HCT116 (cell line): Measurements from ENCODE around the gene EFCAB12. TPM values are rescaled to one million over a fixed set of nuclear protein-coding genes. Genes with fewer than 3 reads are reported as not detected.

ENCODE experiments used
- ATAC-seq: fragments of 200-7000 bp; cut with Tn5 transposase; 2 replicates; pipeline ENCODE4 v1.9.1; 2020; ENCODE audit warnings: mild to moderate bottlenecking, moderate library complexity
- BruUV-seq: library from RNA; stranded (reverse); fragments of 400-500 nt; replicated peaks from 2 replicates; lab custom pipeline; 2021; lab: Mats Ljungman, UMichigan
- CTCF ChIA-PET: fragments of 300-600 bp; sonication (Branson Sonifier 250); formaldehyde crosslinking; loops from one replicate; lab custom pipeline; 2021; ENCODE audit warnings: antibody characterized with exemption; lab: Charles Lee
- POLR2A ChIA-PET: fragments of 300-600, 350-600 bp; sonication (Branson Sonifier 250); formaldehyde crosslinking; loops from one replicate; lab custom pipeline; 2021; ENCODE audit warnings: antibody characterized with exemption; lab: Charles Lee
- RAD21 ChIA-PET, 2 experiments: fragments of 300-600 bp; sonication (Branson Sonifier 250); formaldehyde crosslinking; loops; one replicate each; lab custom pipeline; 2023; ENCODE audit warnings: low total read pairs in 2 of 2; ENCODE audit not compliant: uncharacterized antibody in 2 of 2, unreplicated experiment in 2 of 2, low non-redundant PET in 1 of 2; lab: Charles Lee
- DNase-seq: peaks from one replicate; pipeline ENCODE4 v3.0.0-alpha.2; 2010; ENCODE audit warnings: low read depth, low spot score
- H2AFZ ChIP-seq: fragments of 200-600 bp; shearing (Covaris generic), sonication (generic); 2 replicates; pipeline ENCODE4 v1.6.1; 2017; ENCODE audit warnings: low read depth, mixed run types, mixed read lengths, antibody characterized with exemption, low read length; ENCODE audit not compliant: poor library complexity, severe bottlenecking
- H3K27ac ChIP-seq: 2 replicates; pipeline ENCODE4 v1.5.1; 2012; ENCODE audit warnings: low read depth, low read length
- H3K27me3 ChIP-seq: fragments of 200-600 bp; sonication (generic); 2 replicates; pipeline ENCODE4 v1.6.1; 2016; ENCODE audit warnings: mixed run types, low read length, mixed read lengths; ENCODE audit not compliant: insufficient read depth
- H3K36me3 ChIP-seq, 2 experiments: fragments of 200-500 bp in 1 of 2; fragments of 200-600 bp in 1 of 2; sonication (Bioruptor generic) in 1 of 2; sonication (generic) in 1 of 2; 2 replicates each; pipeline versions ENCODE4 v1.5.1 to v1.6.1; 2014 to 2016; ENCODE audit warnings: low read length in 2 of 2, inconsistent platforms in 1 of 2, mixed read lengths in 1 of 2, mixed run types in 1 of 2; ENCODE audit not compliant: insufficient read depth in 2 of 2, control insufficient read depth in 1 of 2
- H3K4me1 ChIP-seq, 2 experiments: fragments of 200-600 bp in 1 of 2; sonication (generic) in 1 of 2; 2 replicates each; pipeline versions ENCODE4 v1.5.1 to v1.6.1; 2012 to 2017; ENCODE audit warnings: low read length in 2 of 2, inconsistent platforms in 1 of 2, mild to moderate bottlenecking in 1 of 2, mixed read lengths in 1 of 2, mixed run types in 1 of 2, moderate library complexity in 1 of 2; ENCODE audit not compliant: insufficient read depth in 2 of 2, control insufficient read depth in 1 of 2
- H3K4me2 ChIP-seq: fragments of 200-600 bp; sonication (generic); 2 replicates; pipeline ENCODE4 v1.6.1; 2017; ENCODE audit warnings: mixed run types, low read length, mixed read lengths
- H3K4me3 ChIP-seq, 2 experiments: fragments of 200-600 bp in 1 of 2; sonication (generic) in 1 of 2; replicated peaks in 1 of 2; 2 replicates each; pipeline ENCODE4 v1.5.1; 2011 to 2016; ENCODE audit warnings: low read length in 2 of 2, control low read depth in 1 of 2, low read depth in 1 of 2, mild to moderate bottlenecking in 1 of 2, mixed read lengths in 1 of 2, mixed run types in 1 of 2
- H3K79me2 ChIP-seq: fragments of 200-600 bp; sonication (generic); 2 replicates; pipeline ENCODE4 v1.6.1; 2017; ENCODE audit warnings: mild to moderate bottlenecking, mixed run types, low read length, moderate library complexity, mixed read lengths; ENCODE audit not compliant: insufficient read depth
- H3K9ac ChIP-seq: fragments of 200-600 bp; sonication (generic); 2 replicates; pipeline ENCODE4 v1.6.1; 2016; ENCODE audit warnings: low read length, mixed read lengths
- H3K9me2 ChIP-seq: fragments of 200-600 bp; sonication (generic), shearing (Covaris generic); 2 replicates; pipeline ENCODE4 v1.6.1; 2017; ENCODE audit warnings: mixed run types, mild to moderate bottlenecking, moderate library complexity; ENCODE audit not compliant: insufficient read depth
- H3K9me3 ChIP-seq, 2 experiments: fragments of 200-500 bp in 1 of 2; fragments of 200-600 bp in 1 of 2; sonication (Bioruptor generic) in 1 of 2; sonication (generic) in 1 of 2; 2 replicates each; pipeline ENCODE4 v1.6.1; 2014 to 2017; ENCODE audit warnings: low read length in 2 of 2, mixed read lengths in 2 of 2, inconsistent platforms in 1 of 2, low read depth in 1 of 2, mild to moderate bottlenecking in 1 of 2, mixed run types in 1 of 2, moderate library complexity in 1 of 2; ENCODE audit not compliant: control insufficient read depth in 1 of 2, insufficient read depth in 1 of 2
- H4K20me1 ChIP-seq: fragments of 200-600 bp; sonication (generic), shearing (Covaris generic); 2 replicates; pipeline ENCODE4 v1.6.1; 2017; ENCODE audit warnings: mixed run types, mild to moderate bottlenecking, moderate library complexity; ENCODE audit not compliant: insufficient read depth
- CEBPB ChIP-seq: IDR thresholded peaks from 2 replicates; pipeline ENCODE4 v1.6.1; 2012; ENCODE audit warnings: low read depth
- EGR1 ChIP-seq: IDR thresholded peaks from 2 replicates; pipeline ENCODE4 v1.6.1; 2012; ENCODE audit warnings: low read depth
- JUND ChIP-seq: IDR thresholded peaks from 2 replicates; pipeline ENCODE4 v1.6.1; 2012
- POLR2A ChIP-seq: IDR thresholded peaks from 2 replicates; pipeline ENCODE4 v1.7.0; 2011; ENCODE audit warnings: borderline replicate concordance; ENCODE audit not compliant: insufficient read depth, insufficient read length; ENCODE audit errors: extremely low read depth
- POLR2AphosphoS5 ChIP-seq: IDR thresholded peaks from 2 replicates; pipeline ENCODE4 v1.6.1; 2011; ENCODE audit warnings: mild to moderate bottlenecking, low read depth, low read length, moderate library complexity
- REST ChIP-seq: IDR thresholded peaks from 2 replicates; pipeline ENCODE4 v1.6.1; 2012; ENCODE audit warnings: low read depth
- SIN3A ChIP-seq: IDR thresholded peaks from 2 replicates; pipeline ENCODE4 v1.6.1; 2012; ENCODE audit warnings: low read depth
- SP1 ChIP-seq: IDR thresholded peaks from 2 replicates; pipeline ENCODE4 v1.6.1; 2012; ENCODE audit warnings: low read depth
- TCF7L2 ChIP-seq: IDR thresholded peaks from 2 replicates; pipeline ENCODE4 v1.7.0; 2011; ENCODE audit warnings: borderline replicate concordance, inconsistent platforms; ENCODE audit not compliant: insufficient read depth, insufficient read length; ENCODE audit errors: extremely low read depth
- YY1 ChIP-seq: IDR thresholded peaks from 2 replicates; pipeline ENCODE4 v1.6.1; 2011; ENCODE audit warnings: low read length, low read depth, moderate library complexity, mild to moderate bottlenecking; ENCODE audit not compliant: insufficient replicate concordance; ENCODE audit errors: extremely low read depth
- ZBTB33 ChIP-seq: IDR thresholded peaks from 2 replicates; pipeline ENCODE4 v1.6.1; 2011; ENCODE audit warnings: mild to moderate bottlenecking, low read length, moderate library complexity; ENCODE audit not compliant: insufficient replicate concordance; ENCODE audit errors: extremely low read depth
- ZFX ChIP-seq: fragments of 450-650 bp; IDR thresholded peaks from 2 replicates; pipeline ENCODE4 v1.6.1; 2017
- ZNF274 ChIP-seq: fragments of 200-500 bp; sonication (Bioruptor generic); IDR thresholded peaks from 2 replicates; pipeline ENCODE4 v1.6.1; 2014; ENCODE audit warnings: mild to moderate bottlenecking, low read depth, low read length, inconsistent platforms
- intact Hi-C: fragments of 100-400 bp; cut with micrococcal nuclease; formaldehyde crosslinking; loops from 2 replicates; pipeline ENCODE4 v1.10.0; 2022
- total RNA-seq: library from RNA; stranded (reverse); gene quantifications from one replicate; pipeline ENCODE4 v1.2.1, GENCODE V29; 2021; ENCODE audit not compliant: unreplicated experiment
- TF ChIP-seq, protein P1 (sequence below): IDR thresholded peaks from 2 replicates; pipeline ENCODE4 v1.6.1; 2012
- TF ChIP-seq, protein P2 (sequence below), 3 experiments: fragments of 200-600 bp in 1 of 3; sonication (generic) in 1 of 3; IDR thresholded peaks in 2 of 3; conservative IDR thresholded peaks in 1 of 3; 2 replicates each; pipeline ENCODE4 v1.5.1; 2012 to 2017; ENCODE audit warnings: low read depth in 2 of 3, low read length in 2 of 3, antibody characterized with exemption in 1 of 3, borderline replicate concordance in 1 of 3, control low read depth in 1 of 3, mild to moderate bottlenecking in 1 of 3, mixed read lengths in 1 of 3, mixed run types in 1 of 3, moderate library complexity in 1 of 3; ENCODE audit not compliant: insufficient read depth in 1 of 3

The EFCAB12 gene
- total RNA-seq, 1 experiment from 2014 or later = 0.42 TPM

- no peak for TF ChIP-seq ZNF274
- no peak for TF ChIP-seq JUND
Measured at GRCh38 chr3:129440618-129441190, 12.3 kb upstream of the EFCAB12 start (continued).

GRCh38 chr3:129439817-129440617 is 11.6 kb upstream of the EFCAB12 start, which contains the start of the genes IFT122 and MBD4:
Gene IFT122 (plus strand): TSS chr3:129440224. CDS start chr3:129440331, 107 bp downstream.
Gene MBD4 (minus strand): TSS chr3:129439948. CDS start chr3:129439833, 115 bp downstream.
- no TSS peak for BruUV-seq
- peaks cover 9 to 18% of the 10 kb centered on the region in 2 experiments; a peak in 3 of 4 replicates for H3K4me1 ChIP-seq
- H3K27ac ChIP-seq = peak within 1 kb of the TSS; percentile 85
- H3K9ac ChIP-seq = peak within 1 kb of the TSS; percentile 93
- H3K9me3 ChIP-seq = no peaks in the 10 kb centered on the region
- H3K4me2 ChIP-seq = peak within 1 kb of the TSS; percentile 87
- DNase-seq (peak; percentile 98), ATAC-seq (peak; percentile 93)
- RAD21 ChIA-PET = no interaction called here
- H3K36me3 ChIP-seq = peaks cover 20 to 21% of the 10 kb centered on the region in 2 experiments
- no peaks in the 10 kb centered on the region for H4K20me1 ChIP-seq
- peaks cover 39% of the 10 kb centered on the region for H3K79me2 ChIP-seq
- TF ChIP-seq ZBTB33 (no peak), CEBPB (peak; percentile 97), SP1 (peak; percentile 88), SIN3A (peak; percentile 90), POLR2AphosphoS5 (peak; percentile 69), EGR1 (peak; percentile 99), YY1 (peak; percentile 90), ZFX (peak; percentile 34; the same call in 1 of the 2 replicates), REST (no peak), ZNF274 (no peak), POLR2A (peak; percentile 62), TCF7L2 (no peak)
- TF ChIP-seq, protein P1, sequence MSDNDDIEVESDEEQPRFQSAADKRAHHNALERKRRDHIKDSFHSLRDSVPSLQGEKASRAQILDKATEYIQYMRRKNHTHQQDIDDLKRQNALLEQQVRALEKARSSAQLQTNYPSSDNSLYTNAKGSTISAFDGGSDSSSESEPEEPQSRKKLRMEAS = peak; percentile 18; the same call in 1 of the 2 replicates
- TF ChIP-seq, protein P2, sequence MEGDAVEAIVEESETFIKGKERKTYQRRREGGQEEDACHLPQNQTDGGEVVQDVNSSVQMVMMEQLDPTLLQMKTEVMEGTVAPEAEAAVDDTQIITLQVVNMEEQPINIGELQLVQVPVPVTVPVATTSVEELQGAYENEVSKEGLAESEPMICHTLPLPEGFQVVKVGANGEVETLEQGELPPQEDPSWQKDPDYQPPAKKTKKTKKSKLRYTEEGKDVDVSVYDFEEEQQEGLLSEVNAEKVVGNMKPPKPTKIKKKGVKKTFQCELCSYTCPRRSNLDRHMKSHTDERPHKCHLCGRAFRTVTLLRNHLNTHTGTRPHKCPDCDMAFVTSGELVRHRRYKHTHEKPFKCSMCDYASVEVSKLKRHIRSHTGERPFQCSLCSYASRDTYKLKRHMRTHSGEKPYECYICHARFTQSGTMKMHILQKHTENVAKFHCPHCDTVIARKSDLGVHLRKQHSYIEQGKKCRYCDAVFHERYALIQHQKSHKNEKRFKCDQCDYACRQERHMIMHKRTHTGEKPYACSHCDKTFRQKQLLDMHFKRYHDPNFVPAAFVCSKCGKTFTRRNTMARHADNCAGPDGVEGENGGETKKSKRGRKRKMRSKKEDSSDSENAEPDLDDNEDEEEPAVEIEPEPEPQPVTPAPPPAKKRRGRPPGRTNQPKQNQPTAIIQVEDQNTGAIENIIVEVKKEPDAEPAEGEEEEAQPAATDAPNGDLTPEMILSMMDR (IDR thresholded peaks at IDR 0.05 in 2 of 3, conservative IDR thresholded peaks at IDR 0.05 in 1 of 3; ENCODE audit: borderline replicate concordance in 1 of 3, insufficient read depth in 1 of 3, low read depth in 2 of 3, low read length in 2 of 3) = no peak
- peak within 1 kb of the TSS; percentile 92 for H2AFZ ChIP-seq
- POLR2A ChIA-PET = interaction anchor here (0.8 to 1.9 kb wide), 6 partner anchors 9 to 187 kb away, joined by 3 to 8 read pairs (median 4); a partner anchor contains a TSS
- H3K9me2 ChIP-seq = no peaks in the 10 kb centered on the region
- H3K27me3 ChIP-seq = no peaks in the 10 kb centered on the region
- intact Hi-C loops = no loop called here
- peak within 1 kb of the TSS; percentile 90 to 99 for H3K4me3 ChIP-seq
- CTCF ChIA-PET = interaction anchor here (1.4 kb wide), 1 partner anchor 124 kb away, joined by 4 read pairs; a partner anchor contains a TSS
